ENCODE measurements around the gene HNRNPLL. TPM values are rescaled to one million over a fixed set of nuclear protein-coding genes. Genes with fewer than 3 reads are reported as not detected.
"Not testable (repeated sequence)": the region's sequence is repeated elsewhere in the genome, so short reads cannot be mapped to it uniquely, and the experiment has no call there.

HNRNPLL gene
- 10 to 100 TPM; 24.7 to 28.3 TPM for total RNA-seq
- long read RNA-seq, full-length matches to known transcripts: 8 of 10 reads
- long read RNA-seq, partial matches to known transcripts: 0 of 10 reads
- long read RNA-seq, other reads (novel, unspliced or antisense): 2 of 10 reads

DNA sequence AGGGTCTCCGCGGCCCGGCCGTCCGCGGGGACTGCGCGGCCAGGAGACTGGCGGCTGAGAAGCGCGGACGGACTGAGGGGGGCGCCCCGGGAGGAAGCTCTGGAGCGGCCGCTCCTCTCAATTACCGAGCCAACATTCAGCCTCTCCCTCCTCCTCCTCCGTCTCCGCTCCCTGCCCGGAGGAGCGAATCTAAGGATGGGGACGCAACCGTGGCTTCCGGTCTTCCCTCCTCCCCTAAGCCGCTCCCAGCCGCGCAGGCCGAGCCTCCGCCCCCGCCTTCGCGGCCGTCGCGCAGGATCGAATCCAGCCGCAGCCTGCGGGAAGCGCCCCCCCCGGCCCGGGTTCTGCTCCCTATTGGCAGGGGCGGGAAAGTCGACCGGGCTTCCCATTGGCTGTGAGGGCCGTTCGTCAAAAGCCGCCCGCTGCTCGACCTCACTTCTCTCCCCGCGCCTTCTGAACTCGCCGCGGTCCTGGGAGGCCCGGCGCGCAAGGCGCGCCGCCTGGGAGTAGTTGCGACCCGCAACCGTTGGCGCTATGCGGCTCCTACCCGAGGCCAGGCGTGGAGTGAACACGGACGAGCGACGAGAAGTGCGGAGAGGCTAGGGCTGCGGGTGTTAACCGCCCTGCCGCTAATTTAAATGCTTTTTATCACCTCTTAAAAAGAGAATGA is at the start of gene HNRNPLL:
Gene HNRNPLL (minus strand): TSS at position 197 of the 670 bp plus-strand sequence. CDS start 302 bp downstream, outside the sequence.
- intact Hi-C loops (cut with DNase I): loop anchor here in 1 of 2 donors (5.0 kb wide), 1 partner anchor 64 kb away; the partner anchor contains the start of gene GALM
- ATAC-seq: peak; percentile 95 to 97
- peak; percentile 98 for DNase-seq

DNA sequence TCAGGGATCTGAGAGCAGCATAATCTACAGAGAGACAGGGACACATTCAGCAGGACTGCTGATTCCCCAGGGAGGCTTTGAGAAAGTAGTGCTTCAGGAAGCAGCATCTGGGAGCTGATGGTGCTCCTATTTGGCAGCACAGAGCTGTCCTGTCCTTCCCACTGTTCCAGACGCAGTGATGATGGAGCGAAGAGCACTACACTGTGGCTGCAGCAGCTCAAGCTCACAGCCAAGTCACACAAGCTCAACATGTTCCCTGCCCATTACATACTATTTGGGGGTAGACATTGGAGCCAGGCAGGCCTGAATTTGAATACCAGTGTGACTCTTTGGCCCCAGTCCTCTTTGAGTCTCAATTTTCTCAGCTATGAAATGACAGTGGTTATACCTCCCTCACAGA is 48.0 kb upstream of the HNRNPLL start:
- ATAC-seq (peak; percentile 25 to 45), DNase-seq (no peak)
- intact Hi-C loops (cut with DNase I): no loop called here

DNA sequence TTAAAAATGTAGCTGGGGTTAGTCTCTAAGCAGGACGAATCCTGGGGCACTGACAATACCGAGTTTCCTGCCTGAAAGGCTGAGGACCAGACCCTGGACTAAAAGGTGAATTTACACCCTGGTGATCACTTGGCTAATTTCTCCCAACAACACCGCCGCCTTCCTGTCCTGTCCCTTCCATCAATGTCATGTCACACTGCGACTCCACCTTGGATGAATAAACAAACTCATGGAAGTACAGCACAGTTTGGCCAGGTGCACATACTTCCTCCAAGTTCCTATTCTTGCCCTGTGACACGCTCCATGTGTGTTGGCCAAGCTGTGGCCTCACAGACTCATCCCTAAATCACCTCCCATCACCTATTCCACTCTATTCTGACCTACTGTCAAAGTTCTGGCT is 47.3 kb upstream of the HNRNPLL start:
- DNase-seq (no peak), ATAC-seq (no peak)
- intact Hi-C loops (cut with DNase I): no loop called here

DNA sequence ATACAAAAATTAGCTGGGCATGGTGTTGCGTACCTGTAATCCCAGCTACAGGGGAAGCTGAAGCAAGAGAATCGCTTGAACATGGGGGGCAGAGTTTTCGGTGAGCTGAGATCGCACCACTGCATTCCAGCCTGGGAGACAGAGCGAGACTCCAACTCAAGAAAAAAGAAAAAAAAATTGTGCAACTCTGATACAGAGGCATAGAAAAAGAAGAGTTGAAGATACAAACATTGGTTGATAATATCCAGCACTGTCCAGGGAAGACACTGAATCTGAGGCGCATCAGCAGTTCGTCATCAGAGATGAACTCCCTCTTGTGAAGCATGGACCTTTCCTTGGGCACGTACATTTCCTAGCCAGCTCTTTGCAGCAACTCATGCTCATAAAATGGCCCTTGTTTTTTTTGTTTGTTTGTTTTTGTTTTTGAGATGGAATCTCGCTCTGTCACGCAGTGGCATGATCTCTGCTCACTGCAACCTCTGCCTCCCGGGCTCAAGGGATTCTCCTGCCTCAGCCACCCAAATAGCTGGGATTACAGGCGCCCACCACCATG is 46.5 kb upstream of the HNRNPLL start:
- intact Hi-C loops (cut with DNase I): no loop called here
- DNase-seq: no peak
- ATAC-seq: no peak

DNA sequence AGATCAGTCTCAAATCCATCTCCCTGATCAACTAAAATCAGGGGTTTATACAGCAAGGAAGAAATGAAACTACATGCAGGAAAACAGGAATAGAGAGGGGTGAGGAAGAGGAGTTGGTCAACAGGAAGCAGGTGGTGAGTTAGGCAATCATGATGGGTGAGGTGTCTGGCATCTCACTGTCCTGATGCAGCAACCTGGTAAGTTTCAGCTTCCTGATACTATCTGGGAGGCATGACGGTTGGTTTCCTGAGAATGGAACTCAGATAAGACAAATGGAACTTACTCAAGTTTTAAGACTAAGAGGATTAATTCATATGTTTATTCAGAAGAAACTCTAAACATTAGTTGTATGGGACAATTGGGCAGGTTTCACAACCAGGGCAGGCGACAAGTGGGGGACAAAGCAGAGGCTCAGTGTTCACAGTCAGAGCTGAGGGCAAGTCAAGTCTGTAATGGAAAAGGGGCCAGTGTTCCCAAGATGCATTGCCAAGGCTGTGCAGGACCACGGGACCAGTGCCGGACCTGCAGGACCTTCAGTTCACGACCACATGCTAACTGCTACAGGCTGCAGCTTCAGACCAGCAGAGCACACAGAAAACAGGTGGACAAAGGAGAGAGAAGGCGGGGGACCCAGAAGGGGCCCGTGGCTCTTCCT is 45.5 kb upstream of the HNRNPLL start:
- DNase-seq (no peak), ATAC-seq (peak in 1 of 2 donors; percentile 25)
- intact Hi-C loops (cut with DNase I): no loop called here

DNA sequence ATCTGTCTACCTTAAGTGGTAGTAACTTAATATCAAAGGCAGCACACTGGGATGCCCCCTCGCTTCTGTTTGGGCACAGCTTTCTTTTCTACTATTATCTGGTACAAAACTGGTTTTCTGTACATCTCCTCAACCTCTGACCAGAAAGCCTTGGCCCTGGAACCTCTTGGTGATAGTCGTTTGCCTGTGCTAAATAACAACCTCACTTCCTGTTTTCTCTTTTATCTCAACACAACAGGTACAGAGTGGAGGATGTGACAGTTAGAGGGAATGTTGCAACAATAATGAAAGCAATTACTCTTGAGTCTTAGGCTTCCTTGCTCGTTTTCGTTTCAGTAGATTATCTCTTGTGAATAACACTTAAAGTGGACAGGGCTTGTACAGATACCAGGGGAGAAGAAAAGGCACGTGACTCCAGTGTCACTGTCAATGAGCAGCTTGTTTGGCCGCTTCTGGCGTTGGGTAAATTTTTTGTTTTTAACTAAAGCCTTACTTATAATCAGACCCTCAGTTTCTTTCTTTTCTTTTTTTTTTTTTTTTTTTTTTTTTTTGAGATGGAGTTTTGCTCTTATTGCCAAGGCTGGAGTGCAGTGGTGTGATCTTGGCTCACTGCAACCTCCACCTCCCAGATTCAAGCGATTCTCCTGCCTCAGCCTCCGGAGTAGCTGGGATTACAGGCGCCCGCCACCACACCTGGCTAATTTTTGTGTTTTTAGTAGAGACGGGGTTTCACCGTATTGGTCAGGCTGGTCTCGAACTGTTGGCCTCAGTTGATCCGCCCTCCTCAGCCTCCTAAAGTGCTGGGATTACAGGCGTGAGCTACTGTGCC is 41.2 kb upstream of the HNRNPLL start:
- DNase-seq; ATAC-seq; intact Hi-C loops (cut with DNase I): not testable (repeated sequence)

DNA sequence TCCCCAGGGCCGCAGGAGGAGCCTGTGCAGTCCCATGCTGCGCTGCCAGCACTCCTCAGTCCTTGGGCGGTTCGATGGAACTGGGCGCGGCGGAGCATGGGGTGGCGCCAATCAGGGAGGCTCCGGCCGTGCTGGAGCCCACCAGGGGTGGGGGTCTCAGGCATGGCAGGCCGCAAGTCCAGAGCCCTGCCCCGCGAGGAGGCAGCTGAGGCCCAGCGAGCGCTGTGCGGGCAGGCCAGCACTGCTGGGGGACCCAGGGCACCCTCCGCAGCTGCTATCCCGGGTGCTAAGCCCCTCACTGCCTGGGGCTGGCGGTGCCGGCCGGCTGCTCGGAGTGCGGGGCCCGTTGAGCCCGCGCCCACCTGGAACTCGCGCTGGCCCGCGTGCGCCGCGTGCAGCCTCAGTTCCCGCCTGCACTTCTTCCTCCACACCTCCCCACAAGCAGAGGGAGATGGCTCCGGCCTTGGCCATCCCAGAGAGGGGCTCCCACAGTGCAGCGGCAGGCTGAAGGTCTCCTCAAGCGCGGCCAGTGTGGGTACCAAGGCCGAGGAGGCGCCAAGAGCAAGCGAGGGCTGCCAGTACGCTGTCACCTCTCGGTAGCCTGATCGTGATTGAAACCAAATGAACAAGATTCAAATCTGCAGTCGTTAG is 40.4 kb upstream of the HNRNPLL start:
- intact Hi-C loops (cut with DNase I): no loop called here
- no peak for ATAC-seq
- DNase-seq: no peak

DNA sequence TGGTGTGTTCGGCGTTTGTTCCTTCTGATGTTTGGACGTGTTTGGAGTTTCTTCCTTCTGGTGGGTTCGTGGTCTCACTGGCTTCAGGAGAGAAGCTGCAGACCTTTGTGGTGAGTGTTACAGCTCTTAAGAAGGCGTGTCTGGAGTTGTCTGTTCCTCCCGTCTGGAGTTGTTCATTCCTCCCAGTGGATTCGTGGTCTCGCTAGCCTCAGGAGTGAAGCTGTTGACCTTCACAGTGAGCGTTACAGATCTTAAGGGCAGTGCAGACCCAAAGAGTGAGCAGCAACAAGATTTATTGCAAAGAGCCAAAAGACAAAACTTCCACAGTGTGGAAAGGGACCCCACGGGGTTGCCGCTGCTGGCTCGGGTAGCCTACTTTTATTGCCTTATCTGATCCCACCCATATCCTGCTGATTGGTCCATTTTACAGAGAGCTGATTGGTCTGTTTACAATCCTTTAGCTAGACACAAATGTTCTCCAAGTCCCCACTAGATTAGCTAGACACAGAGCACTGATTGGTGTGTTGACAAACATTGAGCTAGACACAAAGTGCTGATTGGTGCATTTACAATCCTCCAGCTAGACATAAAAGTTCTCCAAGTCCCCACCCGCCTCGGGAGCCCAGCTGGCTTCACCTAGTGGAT is 39.8 kb upstream of the HNRNPLL start:
- DNase-seq; ATAC-seq; intact Hi-C loops (cut with DNase I): not testable (repeated sequence)

DNA sequence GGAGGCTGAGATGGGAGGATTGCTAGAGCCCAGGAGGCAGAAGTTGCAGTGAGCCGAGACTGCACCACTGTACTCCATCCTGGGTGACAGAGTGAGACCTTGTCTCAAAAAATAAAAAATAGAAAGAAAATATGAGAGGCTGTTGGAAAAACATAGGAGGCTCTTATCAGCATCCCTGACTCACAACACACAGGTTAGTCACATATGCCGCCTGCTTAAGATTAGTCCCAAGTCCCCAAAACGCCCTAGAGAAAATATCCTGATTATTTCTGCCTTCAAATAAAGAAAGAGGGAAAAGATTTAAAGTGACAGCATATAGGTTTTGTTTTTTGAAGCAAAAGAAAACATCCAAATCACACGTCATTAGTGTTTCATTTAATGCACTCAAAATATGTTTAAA is 33.3 kb upstream of the HNRNPLL start:
- ATAC-seq (no peak), DNase-seq (no peak)
- intact Hi-C loops (cut with DNase I): no loop called here

DNA sequence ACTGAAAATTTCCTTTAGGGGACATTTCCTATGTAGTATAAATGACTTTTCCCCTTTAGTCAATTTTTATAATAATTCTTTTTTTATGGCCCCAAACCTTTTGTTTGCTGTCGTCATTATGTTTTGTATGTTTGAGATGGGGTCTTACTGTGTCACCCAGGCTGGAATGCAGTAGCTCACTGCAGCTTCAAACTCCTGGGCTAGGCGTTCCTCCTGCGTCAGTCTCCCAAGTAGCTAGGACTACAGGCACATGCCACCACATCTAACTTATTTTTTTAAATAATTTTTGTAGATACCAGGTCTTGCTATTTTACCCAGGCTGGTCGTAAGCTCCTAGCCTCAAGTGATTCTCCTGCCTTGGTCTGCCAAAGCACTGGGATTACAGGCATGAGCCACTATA is 32.4 kb upstream of the HNRNPLL start:
- DNase-seq: no peak
- intact Hi-C loops (cut with DNase I): no loop called here
- no peak for ATAC-seq

DNA sequence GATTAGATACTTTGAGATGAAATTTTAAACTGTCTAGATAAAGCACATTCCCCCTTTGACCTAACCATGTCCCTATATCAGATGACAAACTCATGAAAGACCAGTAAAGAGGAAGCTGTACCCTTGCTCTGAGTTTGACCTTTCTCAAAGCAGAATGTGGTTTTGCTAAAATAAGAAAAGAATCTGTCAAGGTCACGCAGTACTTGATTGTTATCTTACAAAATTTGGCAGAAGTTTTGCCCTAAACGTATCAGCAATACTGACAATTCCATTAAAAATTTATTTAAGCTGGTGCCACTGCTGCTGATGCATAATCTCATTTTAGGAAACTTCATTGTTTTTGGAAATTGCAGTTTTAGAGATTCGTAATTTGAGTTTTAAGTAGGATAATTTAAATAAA is 32.0 kb upstream of the HNRNPLL start:
- intact Hi-C loops (cut with DNase I): no loop called here
- DNase-seq (no peak), ATAC-seq (no peak)

DNA sequence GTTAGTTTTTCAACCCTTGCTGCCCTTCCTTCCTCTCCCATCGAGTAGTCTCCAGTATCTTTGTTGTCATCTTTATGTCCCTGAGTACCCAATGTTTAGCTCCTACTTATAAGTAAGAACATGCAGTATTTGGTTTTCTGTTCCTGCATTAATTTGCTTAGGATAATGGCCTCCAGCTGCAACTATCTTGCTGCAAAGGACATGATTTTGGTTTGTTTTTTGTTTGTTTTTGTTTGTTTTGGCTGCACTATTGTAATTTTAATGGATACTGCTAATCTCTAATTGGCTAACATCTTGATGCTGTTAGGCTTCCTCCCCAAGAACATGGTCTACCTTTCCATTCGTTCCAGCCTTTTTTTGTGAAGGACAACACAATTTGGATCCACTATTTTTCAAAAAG is 31.2 kb upstream of the HNRNPLL start:
- DNase-seq: no peak
- ATAC-seq: no peak
- intact Hi-C loops (cut with DNase I): no loop called here

DNA sequence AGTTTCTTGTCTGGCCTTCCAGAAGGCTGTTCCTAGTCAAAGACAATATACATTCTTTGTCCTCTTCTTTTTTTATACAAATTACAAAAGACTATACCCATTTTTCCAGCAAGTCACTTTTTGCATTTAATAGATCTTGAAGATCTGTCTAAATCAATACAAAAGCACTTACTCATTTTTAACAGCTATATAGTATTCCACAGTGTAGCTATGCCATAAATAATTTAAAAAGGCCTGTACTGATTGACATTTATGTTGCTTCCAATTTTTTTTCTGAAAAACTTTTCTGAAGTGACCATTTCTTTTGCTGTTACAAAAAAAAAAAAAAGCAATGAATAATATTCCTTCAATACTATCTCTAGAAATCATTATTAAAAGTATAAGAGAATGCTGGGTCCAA is 30.3 kb upstream of the HNRNPLL start:
- no peak for ATAC-seq
- intact Hi-C loops (cut with DNase I): no loop called here

DNA sequence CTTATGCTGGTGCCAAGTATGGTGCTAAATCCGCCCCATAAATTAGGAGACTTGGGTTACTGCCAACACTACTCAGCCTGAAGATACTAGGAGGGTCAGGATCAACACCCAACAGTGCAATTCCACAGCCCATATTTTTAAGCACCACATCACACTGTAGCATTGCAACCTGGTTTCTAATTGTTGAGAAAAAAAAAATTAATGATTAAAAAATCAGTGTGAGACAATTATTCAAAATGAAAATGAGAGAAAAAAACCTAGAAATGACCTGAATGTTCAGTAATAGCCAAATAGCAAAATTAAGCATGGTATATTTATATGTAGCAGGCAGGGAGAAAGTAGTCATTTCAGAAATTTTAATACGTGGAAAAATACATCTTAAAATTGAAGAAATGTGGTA is 29.2 kb upstream of the HNRNPLL start:
- intact Hi-C loops (cut with DNase I): no loop called here
- DNase-seq (no peak), ATAC-seq (no peak)

More for the DNA sequence above, 30.3 kb upstream of the HNRNPLL start:
- DNase-seq: no peak

DNA sequence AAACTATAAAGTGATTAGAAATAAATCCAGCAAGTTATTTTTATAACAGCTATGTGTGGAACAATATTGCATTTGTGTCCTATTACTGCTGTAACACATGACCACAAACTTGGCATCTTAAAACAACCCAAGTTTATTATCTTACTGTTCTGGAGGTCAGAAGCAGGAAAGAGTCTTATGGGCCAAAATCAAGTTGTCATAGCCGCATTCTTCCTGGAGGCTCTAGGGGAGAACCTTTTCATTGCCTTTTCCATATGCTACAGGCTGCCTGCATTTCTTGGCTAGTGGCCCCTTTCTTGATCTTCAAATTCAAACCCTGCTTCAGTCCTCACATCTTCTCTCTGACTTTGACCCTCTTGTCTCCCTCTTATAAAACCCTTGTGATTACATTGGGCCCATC is 27.0 kb upstream of the HNRNPLL start:
- no peak for DNase-seq
- intact Hi-C loops (cut with DNase I): no loop called here
- ATAC-seq: no peak

DNA sequence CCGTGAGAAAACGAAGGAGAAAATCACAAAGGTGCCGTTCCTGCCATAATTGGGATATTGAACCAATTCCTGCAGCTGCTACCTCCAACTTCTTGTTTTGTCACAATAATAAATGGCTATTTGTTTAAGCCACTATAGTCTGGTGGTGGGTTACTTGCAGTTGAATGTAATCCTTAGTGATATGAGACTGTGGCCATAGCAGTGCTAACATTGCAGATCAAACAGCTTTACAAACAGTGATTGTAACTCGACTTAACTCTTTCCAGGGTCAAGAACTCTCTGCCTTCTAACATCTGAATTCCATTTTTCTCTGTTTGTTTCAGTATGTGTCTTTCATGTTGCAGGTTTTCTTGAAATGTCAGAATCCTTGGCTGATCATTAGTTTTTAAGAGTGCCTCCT is 24.7 kb upstream of the HNRNPLL start:
- no peak for DNase-seq
- ATAC-seq: no peak
- intact Hi-C loops (cut with DNase I): no loop called here

DNA sequence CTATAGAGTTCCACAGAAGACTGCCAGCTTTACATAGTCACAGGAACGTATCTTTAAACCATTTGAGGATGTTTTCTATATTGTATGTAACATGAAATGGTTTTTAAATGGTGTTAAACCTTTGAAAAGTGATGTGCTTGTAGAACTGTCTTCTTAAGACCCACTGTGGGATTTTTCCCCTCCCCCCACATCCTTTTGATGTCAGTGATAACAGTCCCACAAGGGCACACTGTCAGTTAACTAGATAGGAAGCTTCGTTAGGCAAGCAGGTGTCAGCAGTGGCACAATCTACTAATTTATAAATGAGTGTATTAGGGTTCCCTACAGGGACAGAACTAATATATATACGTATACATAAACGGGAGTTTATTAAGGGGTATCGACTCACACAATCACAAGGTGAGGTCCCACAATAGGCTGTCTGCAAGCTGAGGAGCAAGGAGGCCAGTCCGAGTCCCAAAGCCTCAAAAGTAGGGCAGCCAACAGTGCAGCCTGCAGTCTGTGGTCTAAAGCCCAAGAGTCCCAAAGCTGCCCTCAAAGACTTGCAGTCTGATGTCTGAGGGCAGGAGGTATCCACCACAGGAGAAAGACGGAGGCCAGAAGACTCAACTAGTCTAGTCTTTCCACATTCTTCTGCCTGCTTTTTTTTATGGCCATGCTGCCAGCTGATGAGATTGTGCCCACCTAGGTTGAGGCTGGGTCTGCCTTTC is 23.8 kb upstream of the HNRNPLL start:
- DNase-seq (no peak), ATAC-seq (no peak)
- intact Hi-C loops (cut with DNase I): no loop called here

DNA sequence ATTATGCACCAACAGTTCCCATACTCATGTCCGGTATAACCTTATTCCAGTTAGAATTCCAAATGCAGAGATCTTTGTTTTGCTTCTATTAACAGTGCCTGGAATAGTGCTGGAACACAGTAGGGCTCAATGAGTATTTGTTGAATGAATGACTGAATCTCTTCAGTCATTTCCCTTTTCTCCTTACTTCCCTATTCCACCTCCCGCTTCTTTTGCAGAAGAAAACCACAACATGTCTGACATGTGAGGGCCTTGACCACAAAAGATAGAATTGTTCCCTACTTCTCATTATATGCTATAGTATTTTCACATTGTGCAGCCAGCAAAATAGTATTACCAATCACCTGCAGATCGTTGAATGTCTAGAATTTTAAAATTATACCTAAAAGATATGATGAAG is 19.5 kb upstream of the HNRNPLL start:
- intact Hi-C loops (cut with DNase I): no loop called here
- ATAC-seq (no peak), DNase-seq (no peak)

Measured in left cardiac atrium (tissue), 4 donors.